HK-2 (cell line): ENCODE data around the gene PCK2.

Experiments
- DNase-seq: peaks from one replicate; pipeline ENCODE4 v3.0.0-alpha.2; 2018; ENCODE audit not compliant: unreplicated experiment

PCK2 gene

GRCh38 chr14:24075485-24076301 lies 18.4 kb upstream of the PCK2 start:
- no peak for DNase-seq

DNA sequence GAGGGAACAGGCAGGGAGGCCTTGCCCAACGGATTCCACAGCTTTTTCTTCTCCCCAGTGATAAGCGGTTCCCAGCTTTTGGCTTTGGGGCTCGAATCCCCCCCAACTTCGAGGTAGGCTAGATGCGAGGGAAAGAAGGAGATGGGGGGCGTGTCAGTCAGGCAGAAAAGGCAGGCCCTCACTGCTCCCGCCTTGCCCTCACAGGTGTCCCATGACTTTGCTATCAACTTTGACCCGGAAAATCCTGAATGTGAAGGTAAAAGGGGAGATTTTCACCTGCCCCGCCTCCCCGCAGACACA lies 17.9 kb upstream of the PCK2 start:
- no peak for DNase-seq

- DNase-seq = no peak
Observed at GRCh38 chr14:24077086-24077485, 17.0 kb upstream of the PCK2 start.

DNA sequence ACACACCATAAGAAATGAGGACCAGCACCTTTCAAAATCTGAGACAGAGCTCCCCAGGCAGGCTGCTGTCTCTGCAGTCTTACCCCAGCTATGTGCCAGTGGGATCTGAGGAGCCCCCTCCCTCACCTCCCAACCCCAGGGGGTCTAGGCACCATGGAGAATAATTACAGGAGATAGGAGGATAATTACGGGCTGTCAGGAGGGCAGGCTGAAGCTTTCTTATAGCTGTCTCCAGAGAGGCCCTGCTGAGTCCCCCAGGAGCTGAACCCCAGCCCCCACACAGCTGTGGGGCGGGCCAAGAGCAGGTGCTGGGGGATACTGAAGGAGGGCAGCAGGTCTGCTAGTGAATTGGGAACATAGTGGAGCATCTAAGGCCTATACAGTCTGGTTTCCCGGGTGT lies 16.0 kb upstream of the PCK2 start:
- DNase-seq = no peak

- DNase-seq = no peak
Observed at GRCh38 chr14:24079491-24080141, 14.5 kb upstream of the PCK2 start.

GRCh38 chr14:24080142-24080530 lies 14.0 kb upstream of the PCK2 start:
- DNase-seq = no peak

DNA sequence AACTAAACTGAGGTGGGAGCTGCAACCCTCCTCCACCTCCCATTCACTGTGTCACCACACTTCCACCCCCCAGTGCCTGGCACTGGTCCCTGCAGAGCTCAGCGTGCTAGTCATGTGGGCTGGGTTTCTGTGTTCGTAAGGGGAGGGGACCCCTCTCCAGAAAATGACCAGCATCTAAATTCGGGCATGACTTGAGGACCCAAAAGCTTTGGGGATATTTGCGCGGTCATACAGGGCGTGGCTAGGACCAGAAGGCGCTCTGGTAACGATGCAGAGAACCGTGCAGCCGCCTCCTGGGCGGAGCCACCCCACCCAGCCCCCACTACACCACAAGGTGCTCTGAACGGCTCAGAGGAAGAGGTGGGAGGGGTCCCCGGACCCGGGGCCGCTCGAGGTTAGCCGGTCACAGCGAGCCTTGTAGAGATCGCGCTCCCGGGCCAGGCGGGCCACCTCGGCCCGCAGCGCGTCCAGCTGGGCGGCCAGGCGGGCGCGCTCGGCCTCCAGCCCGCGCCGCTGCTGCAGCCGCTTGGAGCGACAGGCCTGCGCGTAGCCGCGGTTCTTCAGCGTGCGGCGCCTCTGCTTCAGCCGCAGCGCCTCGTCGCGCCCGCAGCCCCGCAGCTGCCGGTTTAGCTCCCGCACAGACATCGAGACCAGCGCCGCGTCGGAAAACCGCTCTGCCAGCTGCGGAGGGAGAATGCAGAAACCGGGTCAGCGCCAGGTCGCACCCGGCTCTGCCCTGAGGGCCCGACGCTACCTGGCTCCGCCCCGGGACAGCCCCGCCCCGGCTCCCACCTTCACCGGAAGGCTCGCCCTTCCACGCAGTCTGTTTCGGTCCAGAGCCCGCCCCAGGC lies 13.0 kb upstream of the PCK2 start:
- peak; percentile 48 for DNase-seq

GRCh38 chr14:24081739-24082211 lies 12.3 kb upstream of the PCK2 start:
- no peak for DNase-seq

DNA sequence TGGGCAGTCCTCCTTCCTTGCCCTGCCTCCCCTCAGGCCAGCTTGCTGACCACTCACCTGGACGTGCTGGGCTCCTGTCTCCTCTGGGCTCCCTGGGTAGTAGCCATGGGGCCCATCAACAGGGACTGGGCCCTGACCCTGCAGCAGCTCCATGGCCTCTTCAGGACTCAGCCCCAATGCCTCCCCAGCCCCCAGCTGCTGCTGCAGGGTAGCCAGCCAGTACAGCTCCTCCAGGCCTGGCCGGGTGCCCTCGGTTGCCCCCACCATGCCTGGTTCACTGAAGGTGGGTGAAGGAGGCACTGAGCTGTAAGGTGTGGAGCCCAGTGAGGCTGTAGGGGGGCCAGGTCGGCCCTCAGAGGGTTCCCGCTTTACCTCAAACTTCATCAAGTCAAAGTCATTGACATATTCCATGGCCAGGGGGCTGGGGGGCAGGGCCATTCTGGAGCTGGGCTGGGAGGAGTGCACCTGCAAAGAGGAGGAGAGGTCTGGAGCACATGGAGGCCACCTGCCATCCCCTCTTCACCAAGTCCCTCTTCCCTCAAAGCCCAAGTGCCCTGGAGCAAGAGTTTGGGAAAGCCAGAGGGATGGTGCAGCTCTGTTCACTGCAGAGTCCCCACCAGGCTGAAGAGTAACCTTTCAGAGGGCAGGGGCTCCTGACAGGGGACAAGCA lies 11.6 kb upstream of the PCK2 start:
- DNase-seq = no peak

DNA sequence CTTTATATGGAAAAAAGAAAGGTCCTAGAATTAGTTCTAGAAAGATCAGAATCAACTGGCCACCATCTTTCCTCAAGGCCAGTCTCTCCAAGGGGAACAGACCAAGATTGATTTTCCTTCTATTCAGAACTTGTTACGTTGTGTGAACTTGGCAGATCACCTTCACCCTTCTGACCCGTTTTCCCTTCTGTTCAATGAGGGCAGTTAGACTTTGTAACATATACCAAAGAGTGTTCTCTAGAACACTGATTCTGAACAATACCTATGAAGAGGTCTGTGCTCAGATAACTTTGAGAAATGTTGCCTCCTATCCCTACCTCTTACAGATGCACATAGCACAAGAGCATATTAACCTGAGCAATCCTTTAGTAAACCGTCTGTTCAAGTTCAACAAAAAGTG lies 10.6 kb upstream of the PCK2 start:
- no peak for DNase-seq

DNA sequence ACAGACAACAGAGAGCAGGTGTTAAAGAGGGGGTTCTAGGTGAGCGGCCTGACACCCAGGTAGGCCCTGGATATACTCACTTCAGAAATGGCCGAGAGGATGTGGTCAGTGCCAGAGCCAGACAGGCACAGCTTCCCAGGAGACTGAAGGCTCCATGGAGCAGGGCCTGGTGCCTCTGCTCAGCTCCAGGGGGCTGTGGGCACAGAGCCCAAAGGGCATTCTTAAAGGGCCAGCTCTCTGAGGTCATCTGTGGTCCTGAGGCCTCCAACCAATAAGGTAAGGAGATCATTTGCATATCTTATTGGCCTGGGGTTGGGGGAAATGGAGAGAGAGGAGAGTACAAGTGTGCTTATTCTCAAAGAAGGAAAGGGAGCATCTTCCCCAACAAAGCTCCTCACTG lies 9.7 kb upstream of the PCK2 start:
- no peak for DNase-seq

DNA sequence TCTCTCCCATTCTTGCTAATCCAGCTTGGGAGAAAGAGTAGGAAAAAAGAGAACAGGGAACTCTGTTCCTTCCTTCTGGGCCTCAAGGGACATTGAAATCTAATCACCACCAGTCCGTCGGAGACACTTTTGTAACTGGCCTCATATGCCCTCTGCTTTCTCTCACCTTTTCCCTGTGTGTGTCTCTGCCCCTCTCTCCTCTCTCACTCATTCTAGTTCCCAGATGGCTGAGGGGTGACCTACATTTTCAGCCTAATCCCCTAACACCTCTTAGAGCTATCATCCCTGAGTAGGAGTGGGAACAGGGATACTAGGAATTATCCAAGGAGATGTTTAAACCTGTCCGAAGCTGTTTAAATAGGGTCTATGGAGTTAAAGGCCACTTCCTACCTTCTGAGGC lies 8.9 kb upstream of the PCK2 start:
- DNase-seq = no peak

- DNase-seq = no peak
Observed at GRCh38 chr14:24086193-24086955, 7.7 kb upstream of the PCK2 start.

GRCh38 chr14:24087004-24087403 lies 7.1 kb upstream of the PCK2 start:
- no peak for DNase-seq

- no peak for DNase-seq
Observed at GRCh38 chr14:24088095-24088494, 6.0 kb upstream of the PCK2 start.

DNA sequence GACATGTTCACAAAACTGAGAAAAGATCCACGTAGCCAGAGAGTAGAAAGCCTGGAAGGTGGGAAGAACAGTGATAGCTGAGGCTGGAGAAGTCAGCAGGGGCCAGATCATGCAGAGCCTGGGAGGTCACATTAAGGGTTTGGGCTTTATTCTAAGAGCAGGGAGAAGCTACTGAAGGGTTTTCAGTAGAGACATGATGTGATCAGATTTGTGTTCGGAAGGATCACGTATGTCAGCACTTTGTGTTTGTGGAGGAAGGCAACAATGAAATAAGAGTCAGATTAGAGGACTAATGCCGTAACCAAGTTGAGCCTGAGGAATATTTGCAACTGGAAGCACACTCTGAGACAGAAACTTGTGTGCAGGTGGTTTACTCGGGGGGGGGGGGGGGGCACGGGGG lies 4.2 kb upstream of the PCK2 start:
- no peak for DNase-seq

DNA sequence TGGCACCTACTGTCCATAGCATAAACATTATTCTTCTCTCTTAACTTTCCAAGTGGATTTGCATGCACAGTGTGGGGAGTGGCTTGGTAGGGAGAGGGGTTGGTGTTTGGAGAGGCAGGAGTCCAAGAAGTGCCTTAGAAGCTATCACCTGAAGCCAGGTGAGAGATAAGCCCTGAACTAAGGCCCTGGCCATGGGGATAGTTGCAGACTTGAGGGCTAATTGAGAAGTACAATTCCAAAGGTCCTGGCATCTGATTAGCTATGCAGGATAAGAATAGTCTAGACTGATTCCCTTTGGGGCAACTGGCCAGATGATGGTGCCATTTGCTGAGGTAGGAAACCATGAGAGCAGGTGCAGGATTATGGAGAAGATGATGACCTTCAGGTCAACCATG lies 2.0 kb upstream of the PCK2 start:
- DNase-seq = no peak

- no peak for DNase-seq
Observed at GRCh38 chr14:24092505-24093206, 1.5 kb upstream of the PCK2 start.

GRCh38 chr14:24093207-24093900 lies 757 bp upstream of the PCK2 start:
- no peak for DNase-seq

- DNase-seq = no peak
Observed at GRCh38 chr14:24094841-24095270, 745 bp downstream of the PCK2 start.
